K562 (cell line): Measurements from ENCODE around the gene LCNL1. TPM values are rescaled to one million over a fixed set of nuclear protein-coding genes. Genes with fewer than 3 reads are reported as not detected.

ENCODE experiments used
- CBFB ChIP-seq: sonication (generic); formaldehyde crosslinking; IDR thresholded peaks from 2 replicates; pipeline ENCODE4 v1.4.0; 2020; ENCODE audit warnings: mild to moderate bottlenecking, missing genetic modification reagents
- KHSRP ChIP-seq: fragments of 450-650 bp; IDR thresholded peaks from 2 replicates; pipeline ENCODE4 v1.6.1; 2017
- MED1 ChIP-seq: sonication (generic); formaldehyde crosslinking; IDR thresholded peaks from 2 replicates; pipeline ENCODE4 v1.8.1; 2023; ENCODE audit warnings: missing genetic modification reagents, borderline replicate concordance
- MEIS2 ChIP-seq: fragments of 450-650 bp; IDR thresholded peaks from 2 replicates; pipeline ENCODE4 v1.6.1; 2014; ENCODE audit warnings: mild to moderate bottlenecking; ENCODE audit not compliant: partially characterized antibody
- NCOA4 ChIP-seq: fragments of 450-650 bp; IDR thresholded peaks from 2 replicates; pipeline ENCODE4 v1.6.1; 2018; ENCODE audit warnings: mild to moderate bottlenecking; ENCODE audit not compliant: partially characterized antibody
- NFE2 ChIP-seq: IDR thresholded peaks from 2 replicates; pipeline ENCODE4 v1.6.1; 2014; ENCODE audit warnings: antibody characterized with exemption, low read depth
- RBM17 ChIP-seq: fragments of 200-400 bp; formaldehyde crosslinking; IDR thresholded peaks from 2 replicates; pipeline ENCODE4 v1.6.1; 2017; ENCODE audit warnings: low read depth, mild to moderate bottlenecking, low read length, borderline replicate concordance
- RFX7 ChIP-seq: fragments of 250-450 bp; sonication (Bioruptor Pico); IDR thresholded peaks from 2 replicates; pipeline ENCODE4 v1.5.1; 2021; ENCODE audit warnings: mild to moderate bottlenecking
- SNIP1 ChIP-seq: fragments of 450-650 bp; IDR thresholded peaks from 2 replicates; pipeline ENCODE4 v1.7.1; 2017; ENCODE audit warnings: low read depth, mild to moderate bottlenecking
- ZBTB12 ChIP-seq: fragments of 250-450 bp; sonication (Bioruptor Pico); IDR thresholded peaks from 2 replicates; pipeline ENCODE4 v1.4.0; 2020
- ZNF133 ChIP-seq: fragments of 250-450 bp; sonication (Bioruptor Pico); IDR thresholded peaks from 2 replicates; pipeline ENCODE4 v1.4.0; 2020; ENCODE audit warnings: mild to moderate bottlenecking
- ZNF277 ChIP-seq: fragments of 250-450 bp; sonication (Bioruptor Pico); IDR thresholded peaks from 2 replicates; pipeline ENCODE4 v1.8.0; 2022; ENCODE audit warnings: inconsistent platforms, mild to moderate bottlenecking, moderate library complexity, borderline replicate concordance
- ZNF431 ChIP-seq: sonication (generic); formaldehyde crosslinking; IDR thresholded peaks from 2 replicates; pipeline ENCODE4 v1.8.0; 2022; ENCODE audit warnings: mild to moderate bottlenecking, missing genetic modification reagents
- polyA plus RNA-seq, 8 experiments: library from polyadenylated mRNA; depleted of rRNA in 4 of 8; stranded (reverse) in 5 of 8; unstranded in 3 of 8; fragments of >200 nt; fragmentation: Nextera tagmentation in 2 of 8; fragmentation: Illumina TruSeq in 1 of 8; extraction: Ambion mirVana in 2 of 8; extraction: Trizol in 1 of 8; gene quantifications; 2 replicates each; pipeline versions ENCODE4 v1.2.1 to v1.2.3, GENCODE V29; 2011 to 2014; ENCODE audit warnings: inconsistent platforms in 1 of 8, missing spikeins in 1 of 8
- total RNA-seq, 7 experiments: library from RNA; depleted of rRNA in 6 of 7; stranded (reverse); fragments of >200 nt in 6 of 7; fragmentation: Illumina TruSeq in 2 of 7; extraction: Trizol in 2 of 7; gene quantifications; 2 replicates each; pipeline versions ENCODE4 v1.2.1 to v1.2.3, GENCODE V29; 2011 to 2021; ENCODE audit warnings: low replicate concordance in 1 of 7
- TF ChIP-seq, protein P1 (sequence below): fragments of 200-600 bp; sonication (generic); IDR thresholded peaks from one replicate; pipeline ENCODE4 v1.6.1; 2012; ENCODE audit warnings: mild to moderate bottlenecking, low read depth, low read length, inconsistent platforms

LCNL1 gene
- total and polyA plus RNA-seq, 9 of the 15 experiments (the other 6 are each of a cell fraction or from before 2014, with no cell fraction given): 0.04 to 0.16 (median 0.04) TPM; not detected in 4

- TF ChIP-seq, protein P1, sequence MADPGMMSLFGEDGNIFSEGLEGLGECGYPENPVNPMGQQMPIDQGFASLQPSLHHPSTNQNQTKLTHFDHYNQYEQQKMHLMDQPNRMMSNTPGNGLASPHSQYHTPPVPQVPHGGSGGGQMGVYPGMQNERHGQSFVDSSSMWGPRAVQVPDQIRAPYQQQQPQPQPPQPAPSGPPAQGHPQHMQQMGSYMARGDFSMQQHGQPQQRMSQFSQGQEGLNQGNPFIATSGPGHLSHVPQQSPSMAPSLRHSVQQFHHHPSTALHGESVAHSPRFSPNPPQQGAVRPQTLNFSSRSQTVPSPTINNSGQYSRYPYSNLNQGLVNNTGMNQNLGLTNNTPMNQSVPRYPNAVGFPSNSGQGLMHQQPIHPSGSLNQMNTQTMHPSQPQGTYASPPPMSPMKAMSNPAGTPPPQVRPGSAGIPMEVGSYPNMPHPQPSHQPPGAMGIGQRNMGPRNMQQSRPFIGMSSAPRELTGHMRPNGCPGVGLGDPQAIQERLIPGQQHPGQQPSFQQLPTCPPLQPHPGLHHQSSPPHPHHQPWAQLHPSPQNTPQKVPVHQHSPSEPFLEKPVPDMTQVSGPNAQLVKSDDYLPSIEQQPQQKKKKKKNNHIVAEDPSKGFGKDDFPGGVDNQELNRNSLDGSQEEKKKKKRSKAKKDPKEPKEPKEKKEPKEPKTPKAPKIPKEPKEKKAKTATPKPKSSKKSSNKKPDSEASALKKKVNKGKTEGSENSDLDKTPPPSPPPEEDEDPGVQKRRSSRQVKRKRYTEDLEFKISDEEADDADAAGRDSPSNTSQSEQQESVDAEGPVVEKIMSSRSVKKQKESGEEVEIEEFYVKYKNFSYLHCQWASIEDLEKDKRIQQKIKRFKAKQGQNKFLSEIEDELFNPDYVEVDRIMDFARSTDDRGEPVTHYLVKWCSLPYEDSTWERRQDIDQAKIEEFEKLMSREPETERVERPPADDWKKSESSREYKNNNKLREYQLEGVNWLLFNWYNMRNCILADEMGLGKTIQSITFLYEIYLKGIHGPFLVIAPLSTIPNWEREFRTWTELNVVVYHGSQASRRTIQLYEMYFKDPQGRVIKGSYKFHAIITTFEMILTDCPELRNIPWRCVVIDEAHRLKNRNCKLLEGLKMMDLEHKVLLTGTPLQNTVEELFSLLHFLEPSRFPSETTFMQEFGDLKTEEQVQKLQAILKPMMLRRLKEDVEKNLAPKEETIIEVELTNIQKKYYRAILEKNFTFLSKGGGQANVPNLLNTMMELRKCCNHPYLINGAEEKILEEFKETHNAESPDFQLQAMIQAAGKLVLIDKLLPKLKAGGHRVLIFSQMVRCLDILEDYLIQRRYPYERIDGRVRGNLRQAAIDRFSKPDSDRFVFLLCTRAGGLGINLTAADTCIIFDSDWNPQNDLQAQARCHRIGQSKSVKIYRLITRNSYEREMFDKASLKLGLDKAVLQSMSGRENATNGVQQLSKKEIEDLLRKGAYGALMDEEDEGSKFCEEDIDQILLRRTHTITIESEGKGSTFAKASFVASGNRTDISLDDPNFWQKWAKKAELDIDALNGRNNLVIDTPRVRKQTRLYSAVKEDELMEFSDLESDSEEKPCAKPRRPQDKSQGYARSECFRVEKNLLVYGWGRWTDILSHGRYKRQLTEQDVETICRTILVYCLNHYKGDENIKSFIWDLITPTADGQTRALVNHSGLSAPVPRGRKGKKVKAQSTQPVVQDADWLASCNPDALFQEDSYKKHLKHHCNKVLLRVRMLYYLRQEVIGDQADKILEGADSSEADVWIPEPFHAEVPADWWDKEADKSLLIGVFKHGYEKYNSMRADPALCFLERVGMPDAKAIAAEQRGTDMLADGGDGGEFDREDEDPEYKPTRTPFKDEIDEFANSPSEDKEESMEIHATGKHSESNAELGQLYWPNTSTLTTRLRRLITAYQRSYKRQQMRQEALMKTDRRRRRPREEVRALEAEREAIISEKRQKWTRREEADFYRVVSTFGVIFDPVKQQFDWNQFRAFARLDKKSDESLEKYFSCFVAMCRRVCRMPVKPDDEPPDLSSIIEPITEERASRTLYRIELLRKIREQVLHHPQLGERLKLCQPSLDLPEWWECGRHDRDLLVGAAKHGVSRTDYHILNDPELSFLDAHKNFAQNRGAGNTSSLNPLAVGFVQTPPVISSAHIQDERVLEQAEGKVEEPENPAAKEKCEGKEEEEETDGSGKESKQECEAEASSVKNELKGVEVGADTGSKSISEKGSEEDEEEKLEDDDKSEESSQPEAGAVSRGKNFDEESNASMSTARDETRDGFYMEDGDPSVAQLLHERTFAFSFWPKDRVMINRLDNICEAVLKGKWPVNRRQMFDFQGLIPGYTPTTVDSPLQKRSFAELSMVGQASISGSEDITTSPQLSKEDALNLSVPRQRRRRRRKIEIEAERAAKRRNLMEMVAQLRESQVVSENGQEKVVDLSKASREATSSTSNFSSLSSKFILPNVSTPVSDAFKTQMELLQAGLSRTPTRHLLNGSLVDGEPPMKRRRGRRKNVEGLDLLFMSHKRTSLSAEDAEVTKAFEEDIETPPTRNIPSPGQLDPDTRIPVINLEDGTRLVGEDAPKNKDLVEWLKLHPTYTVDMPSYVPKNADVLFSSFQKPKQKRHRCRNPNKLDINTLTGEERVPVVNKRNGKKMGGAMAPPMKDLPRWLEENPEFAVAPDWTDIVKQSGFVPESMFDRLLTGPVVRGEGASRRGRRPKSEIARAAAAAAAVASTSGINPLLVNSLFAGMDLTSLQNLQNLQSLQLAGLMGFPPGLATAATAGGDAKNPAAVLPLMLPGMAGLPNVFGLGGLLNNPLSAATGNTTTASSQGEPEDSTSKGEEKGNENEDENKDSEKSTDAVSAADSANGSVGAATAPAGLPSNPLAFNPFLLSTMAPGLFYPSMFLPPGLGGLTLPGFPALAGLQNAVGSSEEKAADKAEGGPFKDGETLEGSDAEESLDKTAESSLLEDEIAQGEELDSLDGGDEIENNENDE: no peak
- TF ChIP-seq NFE2 (no peak), ZNF277 (CRISPR knock-in tag) (no peak), ZNF431 (CRISPR knock-in tag) (peak; percentile 62; the same call in 1 of the 2 replicates), MED1 (CRISPR knock-in tag) (no peak), CBFB (CRISPR knock-in tag) (no peak), ZBTB12 (CRISPR knock-in tag) (no peak), KHSRP (no peak), RBM17 (no peak), MEIS2 (peak; percentile 1), NCOA4 (no peak), ZNF133 (no peak), SNIP1 (no peak), RFX7 (no peak)
These were observed 9.4 kb downstream of the LCNL1 start, which contains the start of gene PAXX (continued) for GRCh38 chr9:136991993-136992818.
